BLaER1 treated with 17β-estradiol and CSF1 and Interleukin-3, amounts not matched to agents 10 nM and 100 nM (cell line): ENCODE measurements around the gene TRAPPC10.
"Not testable (repeated sequence)": the region's sequence is repeated elsewhere in the genome, so short reads cannot be mapped to it uniquely, and the experiment has no call there.

Experiments
- H3K27ac ChIP-seq, 11 experiments: shearing (Covaris generic); formaldehyde crosslinking; 2 replicates each; pipeline ENCODE4 v1.8.1; 2022
- H3K27me3 ChIP-seq, 11 experiments: shearing (Covaris generic); formaldehyde crosslinking; 2 replicates each; pipeline ENCODE4 v1.8.1; 2022
- H3K36me3 ChIP-seq, 11 experiments: shearing (Covaris generic); formaldehyde crosslinking; 2 replicates each; pipeline ENCODE4 v1.8.1; 2022
- H3K4me1 ChIP-seq, 10 experiments: shearing (Covaris generic); formaldehyde crosslinking; 2 replicates each; pipeline ENCODE4 v1.8.1; 2022
- H3K4me2 ChIP-seq, 11 experiments: shearing (Covaris generic); formaldehyde crosslinking; 2 replicates each; pipeline ENCODE4 v1.8.1; 2022
- H3K4me3 ChIP-seq, 10 experiments: shearing (Covaris generic); formaldehyde crosslinking; 2 replicates each; pipeline ENCODE4 v1.8.1; 2022
- H3K9ac ChIP-seq, 11 experiments: shearing (Covaris generic); formaldehyde crosslinking; 2 replicates each; pipeline ENCODE4 v1.8.1; 2022
- H3K9me3 ChIP-seq, 11 experiments: shearing (Covaris generic); formaldehyde crosslinking; replicated peaks in 1 of 11; 2 replicates each; pipeline ENCODE4 v1.8.1; 2022
- H4K20me1 ChIP-seq, 11 experiments: shearing (Covaris generic); formaldehyde crosslinking; 2 replicates each; pipeline ENCODE4 v1.8.1; 2022

The TRAPPC10 gene

GRCh38 chr21:44133715-44134057 lies 121.6 kb downstream of the TRAPPC10 start:
- not testable (repeated sequence) for H3K4me3 ChIP-seq, H3K27me3 ChIP-seq, H3K9me3 ChIP-seq, H3K4me1 ChIP-seq, H3K4me2 ChIP-seq, H3K36me3 ChIP-seq, H3K9ac ChIP-seq, H4K20me1 ChIP-seq, H3K27ac ChIP-seq

GRCh38 chr21:44134732-44135131 lies 122.6 kb downstream of the TRAPPC10 start:
- not testable (repeated sequence) for H3K4me3 ChIP-seq, H3K36me3 ChIP-seq, H3K4me1 ChIP-seq, H4K20me1 ChIP-seq, H3K27ac ChIP-seq, H3K9me3 ChIP-seq, H3K4me2 ChIP-seq, H3K27me3 ChIP-seq, H3K9ac ChIP-seq

- H3K9me3 ChIP-seq, H3K36me3 ChIP-seq, H4K20me1 ChIP-seq, H3K4me1 ChIP-seq, H3K4me3 ChIP-seq, H3K27ac ChIP-seq, H3K27me3 ChIP-seq, H3K4me2 ChIP-seq, H3K9ac ChIP-seq: not testable (repeated sequence)
Measured at GRCh38 chr21:44138039-44138438, 125.9 kb downstream of the TRAPPC10 start.

GRCh38 chr21:44139787-44140551 lies 127.9 kb downstream of the TRAPPC10 start:
- H3K4me3 ChIP-seq, H4K20me1 ChIP-seq: not testable (repeated sequence)
- peak overlapping the region in 2 of 11 experiments; percentile 39 to 55; a peak in 2 of 22 replicates for H3K4me2 ChIP-seq

GRCh38 chr21:44140552-44140932 lies 128.4 kb downstream of the TRAPPC10 start:
- H3K27ac ChIP-seq, H3K9ac ChIP-seq, H3K4me1 ChIP-seq, H3K4me3 ChIP-seq, H3K4me2 ChIP-seq, H3K36me3 ChIP-seq, H3K9me3 ChIP-seq, H4K20me1 ChIP-seq, H3K27me3 ChIP-seq: not testable (repeated sequence)

More at GRCh38 chr21:44139787-44140551, 127.9 kb downstream of the TRAPPC10 start:
- not testable (repeated sequence) for H3K36me3 ChIP-seq, H3K9me3 ChIP-seq, H3K27me3 ChIP-seq, H3K4me1 ChIP-seq
- peak overlapping the region in 9 of 11 experiments; percentile 50 to 73 (median 65); a peak in 13 of 22 replicates for H3K9ac ChIP-seq
- H3K27ac ChIP-seq = peak overlapping the region in 10 of 11 experiments; percentile 60 to 80 (median 76); a peak in 20 of 22 replicates

GRCh38 chr21:44142470-44142869 lies 130.4 kb downstream of the TRAPPC10 start:
- not testable (repeated sequence) for H4K20me1 ChIP-seq, H3K36me3 ChIP-seq, H3K9ac ChIP-seq, H3K27me3 ChIP-seq, H3K4me2 ChIP-seq, H3K4me3 ChIP-seq, H3K4me1 ChIP-seq, H3K9me3 ChIP-seq, H3K27ac ChIP-seq

GRCh38 chr21:44143380-44143779 lies 131.3 kb downstream of the TRAPPC10 start:
- H3K9ac ChIP-seq, H3K4me3 ChIP-seq, H3K27me3 ChIP-seq, H3K9me3 ChIP-seq, H3K36me3 ChIP-seq, H3K4me2 ChIP-seq, H3K4me1 ChIP-seq, H3K27ac ChIP-seq, H4K20me1 ChIP-seq: not testable (repeated sequence)

- not testable (repeated sequence) for H3K27me3 ChIP-seq, H3K27ac ChIP-seq, H3K4me1 ChIP-seq, H3K4me3 ChIP-seq, H3K9me3 ChIP-seq, H4K20me1 ChIP-seq, H3K4me2 ChIP-seq, H3K9ac ChIP-seq, H3K36me3 ChIP-seq
Measured at GRCh38 chr21:44143996-44144395, 131.9 kb downstream of the TRAPPC10 start.

- H4K20me1 ChIP-seq, H3K4me1 ChIP-seq, H3K27ac ChIP-seq, H3K36me3 ChIP-seq, H3K4me3 ChIP-seq, H3K27me3 ChIP-seq, H3K4me2 ChIP-seq, H3K9ac ChIP-seq, H3K9me3 ChIP-seq: not testable (repeated sequence)
Measured at GRCh38 chr21:44144784-44145602, 132.9 kb downstream of the TRAPPC10 start.

GRCh38 chr21:44145616-44146015 lies 133.5 kb downstream of the TRAPPC10 start:
- H3K36me3 ChIP-seq, H3K27me3 ChIP-seq, H3K27ac ChIP-seq, H3K4me1 ChIP-seq, H3K9me3 ChIP-seq, H3K9ac ChIP-seq, H4K20me1 ChIP-seq, H3K4me2 ChIP-seq, H3K4me3 ChIP-seq: not testable (repeated sequence)

GRCh38 chr21:44147108-44147507 lies 135.0 kb downstream of the TRAPPC10 start:
- not testable (repeated sequence) for H3K36me3 ChIP-seq, H3K9ac ChIP-seq

GRCh38 chr21:44150255-44150654 lies 138.1 kb downstream of the TRAPPC10 start:
- not testable (repeated sequence) for H3K27ac ChIP-seq, H3K4me3 ChIP-seq, H3K9me3 ChIP-seq, H3K9ac ChIP-seq, H3K4me2 ChIP-seq, H4K20me1 ChIP-seq, H3K36me3 ChIP-seq, H3K4me1 ChIP-seq, H3K27me3 ChIP-seq

More at GRCh38 chr21:44147108-44147507, 135.0 kb downstream of the TRAPPC10 start:
- H3K27ac ChIP-seq, H3K4me3 ChIP-seq, H3K27me3 ChIP-seq, H4K20me1 ChIP-seq, H3K4me1 ChIP-seq, H3K4me2 ChIP-seq, H3K9me3 ChIP-seq: not testable (repeated sequence)

GRCh38 chr21:44153214-44153888 lies 141.2 kb downstream of the TRAPPC10 start:
- H3K4me1 ChIP-seq, H3K9me3 ChIP-seq, H3K4me2 ChIP-seq, H4K20me1 ChIP-seq, H3K27ac ChIP-seq, H3K36me3 ChIP-seq, H3K9ac ChIP-seq, H3K4me3 ChIP-seq, H3K27me3 ChIP-seq: not testable (repeated sequence)

GRCh38 chr21:44153889-44154228 lies 141.8 kb downstream of the TRAPPC10 start:
- not testable (repeated sequence) for H3K27ac ChIP-seq, H4K20me1 ChIP-seq, H3K9ac ChIP-seq, H3K36me3 ChIP-seq, H3K4me2 ChIP-seq, H3K4me3 ChIP-seq, H3K4me1 ChIP-seq, H3K27me3 ChIP-seq, H3K9me3 ChIP-seq
